BLaER1 (cell line): ENCODE results near the gene SLC41A2.

Experiments
- H3K27ac ChIP-seq: shearing (Covaris generic); formaldehyde crosslinking; 2 replicates; pipeline ENCODE4 v1.8.1; 2022
- H3K27me3 ChIP-seq: shearing (Covaris generic); formaldehyde crosslinking; 2 replicates; pipeline ENCODE4 v1.8.1; 2022
- H3K36me3 ChIP-seq: shearing (Covaris generic); formaldehyde crosslinking; 2 replicates; pipeline ENCODE4 v1.8.1; 2022
- H3K4me1 ChIP-seq: shearing (Covaris generic); formaldehyde crosslinking; 2 replicates; pipeline ENCODE4 v1.8.1; 2022
- H3K4me2 ChIP-seq: shearing (Covaris generic); formaldehyde crosslinking; 2 replicates; pipeline ENCODE4 v1.8.1; 2022
- H3K4me3 ChIP-seq: shearing (Covaris generic); formaldehyde crosslinking; 2 replicates; pipeline ENCODE4 v1.8.1; 2022
- H3K9ac ChIP-seq: shearing (Covaris generic); formaldehyde crosslinking; 2 replicates; pipeline ENCODE4 v1.8.1; 2022
- H3K9me3 ChIP-seq: shearing (Covaris generic); formaldehyde crosslinking; 2 replicates; pipeline ENCODE4 v1.8.1; 2022
- H4K20me1 ChIP-seq: shearing (Covaris generic); formaldehyde crosslinking; 2 replicates; pipeline ENCODE4 v1.8.1; 2022
- Cebpa-rat ChIP-seq: shearing (Covaris generic); IDR thresholded peaks from 2 replicates; pipeline ENCODE4 v1.8.1; 2022

SLC41A2 gene

DNA sequence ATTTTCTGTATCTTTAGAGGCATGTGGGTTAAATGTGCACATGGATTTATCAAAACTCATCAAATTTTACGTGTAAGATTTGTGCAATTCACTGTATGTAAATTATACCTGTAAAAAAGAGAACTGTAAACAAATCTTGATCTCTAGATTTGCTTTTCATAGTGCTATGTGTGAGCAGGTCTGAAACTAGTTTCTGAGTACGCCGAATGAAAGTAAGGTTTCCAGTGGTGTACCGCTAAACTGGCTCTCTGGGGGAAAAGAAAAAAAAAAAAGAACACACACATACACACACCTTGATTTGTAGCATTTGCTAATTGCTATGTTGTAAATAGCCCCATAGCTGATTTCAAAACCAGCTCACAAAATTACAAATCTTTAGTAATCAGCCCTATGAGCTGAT lies 8.6 kb upstream of the SLC41A2 start:
- no peak for TF ChIP-seq Cebpa-rat

DNA sequence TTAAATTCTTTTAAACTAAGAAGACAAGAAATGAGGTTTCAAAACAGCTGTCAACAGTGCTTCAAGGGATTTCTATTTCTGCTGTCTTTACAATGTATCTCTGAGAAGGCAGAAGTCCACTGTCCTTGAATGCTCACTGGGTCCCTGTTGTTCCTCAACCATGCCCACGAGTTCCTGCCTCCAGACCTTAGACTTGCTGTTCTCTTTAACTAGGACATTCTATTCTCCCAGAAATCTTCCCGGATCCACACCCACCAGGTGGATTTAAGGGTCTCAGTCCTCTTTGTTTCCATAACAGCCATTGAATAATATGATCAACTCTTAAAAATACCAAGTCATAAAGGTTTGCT lies 6.7 kb upstream of the SLC41A2 start:
- TF ChIP-seq Cebpa-rat = no peak

More for the DNA sequence above, 8.6 kb upstream of the SLC41A2 start:
- Histone ChIP-seq H3K36me3 (no peaks in the 10 kb centered on the region), H3K4me2 (no peak overlapping the region), H3K9me3 (no peaks in the 10 kb centered on the region), H3K27ac (no peak overlapping the region), H3K9ac (no peak overlapping the region), H3K4me1 (no peaks in the 10 kb centered on the region), H3K4me3 (no peak overlapping the region), H3K27me3 (no peaks in the 10 kb centered on the region), H4K20me1 (no peaks in the 10 kb centered on the region)

DNA sequence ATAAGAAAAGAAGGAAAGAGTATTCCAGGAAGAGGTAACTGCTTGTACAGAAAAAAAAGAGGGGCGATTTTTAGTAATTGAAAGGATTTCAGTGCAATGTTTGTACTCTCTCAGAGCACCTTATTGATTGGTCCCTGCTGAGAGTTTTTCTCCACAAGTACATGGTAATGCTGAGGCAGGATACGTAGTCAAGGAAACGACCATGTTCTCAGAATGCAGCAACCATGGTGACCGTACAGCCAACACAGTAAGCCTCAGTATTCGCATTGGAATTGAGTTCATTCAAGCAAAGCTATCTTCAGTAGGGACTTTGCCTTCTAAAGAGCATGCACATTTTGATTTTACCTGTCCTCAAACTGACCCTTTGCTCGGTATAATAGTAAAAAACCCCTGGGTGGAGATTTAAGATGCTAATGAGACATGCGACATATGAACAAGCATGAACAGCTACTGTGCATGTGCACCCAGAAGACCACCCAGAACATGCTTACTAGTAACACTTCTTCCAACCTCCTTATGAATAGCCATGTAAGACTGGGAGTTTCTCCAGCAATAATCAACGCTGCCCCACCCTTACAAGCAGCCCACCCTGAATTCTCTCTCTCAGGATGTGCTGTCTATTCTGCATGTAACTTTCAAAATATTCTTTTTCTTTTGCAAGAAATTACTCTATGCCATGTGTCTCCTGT lies 6.2 kb upstream of the SLC41A2 start:
- Histone ChIP-seq H3K36me3 (no peaks in the 10 kb centered on the region), H3K27me3 (no peaks in the 10 kb centered on the region), H3K4me3 (no peak overlapping the region), H4K20me1 (no peaks in the 10 kb centered on the region), H3K9me3 (no peaks in the 10 kb centered on the region), H3K4me2 (no peak overlapping the region), H3K9ac (no peak overlapping the region), H3K27ac (no peak overlapping the region), H3K4me1 (no peaks in the 10 kb centered on the region)
- no peak for TF ChIP-seq Cebpa-rat

More for the DNA sequence above, 6.7 kb upstream of the SLC41A2 start:
- Histone ChIP-seq H3K36me3 (no peaks in the 10 kb centered on the region), H3K9ac (no peak overlapping the region), H3K4me2 (no peak overlapping the region), H3K4me1 (no peaks in the 10 kb centered on the region), H3K4me3 (no peak overlapping the region), H3K9me3 (no peaks in the 10 kb centered on the region), H3K27me3 (no peaks in the 10 kb centered on the region), H3K27ac (no peak overlapping the region), H4K20me1 (no peaks in the 10 kb centered on the region)

DNA sequence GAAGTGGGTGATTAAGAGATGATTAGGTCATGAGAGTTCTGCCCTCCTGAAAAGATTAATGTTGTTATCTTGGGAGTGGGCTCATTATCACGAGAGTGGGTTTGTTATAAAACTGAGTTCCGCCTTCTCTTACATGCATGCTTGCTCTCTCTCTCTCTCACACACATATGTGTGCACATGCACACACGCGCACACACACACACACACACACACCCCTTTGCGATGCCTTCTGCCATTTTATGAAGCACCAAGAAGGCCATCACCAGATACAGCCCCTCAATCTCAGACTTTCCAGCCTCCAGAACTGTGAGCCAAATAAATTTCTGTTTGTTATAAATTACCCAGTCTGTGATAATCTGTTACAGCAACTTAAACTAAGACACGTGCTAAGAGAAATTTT lies 5.7 kb upstream of the SLC41A2 start:
- H3K4me3 ChIP-seq = no peak overlapping the region
- TF ChIP-seq Cebpa-rat = no peak
- no peak overlapping the region for H3K9ac ChIP-seq
- H3K4me1 ChIP-seq = peaks cover 4% of the 10 kb centered on the region
- H3K36me3 ChIP-seq = no peaks in the 10 kb centered on the region
- H3K27ac ChIP-seq = no peak overlapping the region
- no peaks in the 10 kb centered on the region for H3K9me3 ChIP-seq
- H4K20me1 ChIP-seq = no peaks in the 10 kb centered on the region
- H3K27me3 ChIP-seq = no peaks in the 10 kb centered on the region
- H3K4me2 ChIP-seq = no peak overlapping the region

DNA sequence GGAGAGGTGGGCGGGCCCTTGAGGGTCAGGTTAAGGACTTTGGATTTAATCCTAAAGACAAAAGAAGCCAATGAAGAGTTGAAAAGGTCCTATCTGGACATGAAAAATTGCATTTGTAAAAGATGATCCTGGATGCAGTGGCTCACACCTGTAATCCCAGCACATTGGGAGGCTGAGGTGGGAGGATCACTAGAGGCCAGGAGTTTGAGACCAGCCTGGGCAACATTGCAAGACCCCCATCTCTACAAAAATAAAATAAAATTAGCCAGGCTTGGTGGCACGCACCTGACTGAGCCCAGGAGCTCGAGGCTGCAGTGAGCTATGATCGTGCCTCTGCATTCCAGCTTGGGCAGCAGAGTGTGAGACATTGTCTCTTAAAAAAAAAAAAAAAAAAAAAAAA lies 2.4 kb upstream of the SLC41A2 start:
- Histone ChIP-seq H3K4me3 (no peak overlapping the region), H4K20me1 (no peaks in the 10 kb centered on the region), H3K36me3 (no peaks in the 10 kb centered on the region), H3K27ac (no peak overlapping the region), H3K4me2 (no peak overlapping the region), H3K4me1 (peaks cover 14% of the 10 kb centered on the region), H3K9me3 (no peaks in the 10 kb centered on the region), H3K9ac (no peak overlapping the region), H3K27me3 (peaks cover 16% of the 10 kb centered on the region)
- no peak for TF ChIP-seq Cebpa-rat

DNA sequence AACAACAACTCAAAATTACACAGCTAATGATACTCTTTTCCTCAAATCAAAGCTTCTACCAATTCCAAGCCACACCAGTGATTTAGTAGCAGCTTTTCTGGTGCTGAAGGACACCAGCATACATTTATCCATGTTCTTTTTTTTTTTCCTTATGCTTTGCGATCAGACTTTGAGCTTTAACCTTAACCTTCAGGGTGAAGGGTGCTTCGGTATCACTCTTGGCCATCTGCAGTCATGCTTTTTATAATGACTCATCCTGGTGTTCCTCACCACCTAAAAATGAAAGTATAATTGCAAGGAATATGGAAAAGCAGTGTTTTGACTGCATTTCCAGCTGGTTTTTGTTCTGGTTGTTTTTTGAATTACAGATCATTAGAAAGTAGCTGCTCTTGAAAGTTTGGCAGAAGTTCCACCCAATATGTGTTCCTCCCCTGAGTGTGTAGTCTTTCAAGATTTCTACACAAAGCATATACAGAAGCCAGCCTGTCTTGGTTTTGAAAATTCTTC lies 1.3 kb upstream of the SLC41A2 start:
- no peak for TF ChIP-seq Cebpa-rat
- H3K4me1 ChIP-seq = peaks cover 14% of the 10 kb centered on the region
- no peaks in the 10 kb centered on the region for H4K20me1 ChIP-seq
- H3K4me3 ChIP-seq = no peak overlapping the region
- H3K4me2 ChIP-seq = no peak overlapping the region
- no peaks in the 10 kb centered on the region for H3K9me3 ChIP-seq
- H3K36me3 ChIP-seq = no peaks in the 10 kb centered on the region
- H3K27me3 ChIP-seq = peaks cover 19% of the 10 kb centered on the region
- no peak overlapping the region for H3K9ac ChIP-seq
- no peak overlapping the region for H3K27ac ChIP-seq

DNA sequence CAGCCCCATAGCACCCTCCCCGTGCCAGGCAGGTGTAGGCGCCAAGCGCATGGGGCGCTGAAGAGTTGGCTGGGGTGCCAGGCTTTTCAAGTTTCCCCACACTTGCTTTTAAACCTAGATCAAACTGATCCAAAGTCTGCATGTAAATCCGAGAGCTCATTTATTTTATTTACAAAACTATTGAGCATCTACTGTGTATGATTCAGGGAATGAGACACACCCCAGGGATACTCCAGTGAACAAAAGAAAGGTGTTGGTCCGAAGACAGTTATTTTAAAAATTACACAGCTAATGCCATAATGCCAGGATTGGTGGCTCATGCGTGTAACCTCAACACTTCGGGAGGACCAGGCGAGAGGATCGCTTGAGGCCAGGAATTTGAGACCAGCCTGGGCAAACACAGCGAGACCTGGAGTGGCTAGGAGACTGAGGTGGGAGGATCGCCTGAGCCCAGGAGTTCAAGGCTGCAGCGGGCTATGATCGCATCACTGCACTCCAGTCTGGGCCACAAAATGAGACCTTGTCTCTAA lies 780 bp upstream of the SLC41A2 start:
- Histone ChIP-seq H3K36me3 (no peaks in the 10 kb centered on the region), H3K9me3 (no peaks in the 10 kb centered on the region), H3K4me1 (peaks cover 14% of the 10 kb centered on the region), H3K9ac (peak overlapping the region; percentile 72; the same call in 1 of the 2 replicates), H3K27ac (no peak overlapping the region), H4K20me1 (no peaks in the 10 kb centered on the region), H3K27me3 (peaks cover 19% of the 10 kb centered on the region), H3K4me2 (peak overlapping the region; percentile 96), H3K4me3 (peak overlapping the region; percentile 79)
- no peak for TF ChIP-seq Cebpa-rat

GRCh38 chr12:104957719-104958000 lies 430 bp downstream of the SLC41A2 start:
- Histone ChIP-seq H3K4me1 (peaks cover 14% of the 10 kb centered on the region), H3K27me3 (peaks cover 19% of the 10 kb centered on the region), H3K4me3 (peak overlapping the region; percentile 79), H3K36me3 (no peaks in the 10 kb centered on the region), H3K9me3 (no peaks in the 10 kb centered on the region), H4K20me1 (no peaks in the 10 kb centered on the region), H3K27ac (no peak overlapping the region), H3K9ac (peak overlapping the region; percentile 72), H3K4me2 (peak overlapping the region; percentile 96)
- TF ChIP-seq Cebpa-rat = no peak

DNA sequence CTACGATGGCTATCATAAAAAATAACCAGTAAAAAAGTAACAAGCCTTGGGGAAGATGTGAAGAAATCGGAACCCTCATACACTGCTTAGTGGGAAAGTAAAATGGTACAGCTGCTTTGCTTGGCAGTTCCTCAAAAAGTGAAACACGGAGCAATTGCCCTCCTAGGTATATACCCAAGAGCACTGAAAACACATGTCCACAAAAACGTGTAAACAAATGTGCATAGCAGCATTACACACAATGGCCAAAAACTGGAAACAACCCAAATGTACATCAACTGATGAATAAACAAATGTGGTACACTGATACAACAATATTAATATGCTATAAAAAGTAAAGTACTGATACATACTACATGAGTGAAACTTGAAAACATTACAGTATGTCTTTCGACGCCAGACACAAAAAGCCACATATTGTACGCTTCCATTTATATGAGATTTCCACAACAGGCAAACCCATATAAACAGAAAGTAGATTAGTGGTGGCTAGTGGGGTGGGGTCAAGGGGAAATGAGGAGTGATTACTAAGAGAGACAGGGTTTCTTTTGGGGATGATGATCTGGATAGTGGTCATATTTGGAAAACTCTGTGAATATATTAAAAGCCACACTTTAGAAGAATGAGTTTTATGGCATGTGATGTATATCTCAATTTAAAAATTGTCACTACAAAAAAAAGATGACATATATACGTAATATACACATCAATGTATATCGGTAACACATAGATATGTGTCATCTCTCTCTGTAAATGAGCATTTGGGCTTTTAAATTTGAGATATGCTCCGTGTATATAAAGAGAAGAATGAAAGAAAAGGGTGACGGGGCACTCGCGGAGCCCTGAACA lies 996 bp downstream of the SLC41A2 start:
- Histone ChIP-seq H3K4me3 (peak overlapping the region; percentile 79), H3K27ac (no peak overlapping the region), H4K20me1 (no peaks in the 10 kb centered on the region), H3K9ac (no peak overlapping the region), H3K27me3 (peaks cover 19% of the 10 kb centered on the region), H3K9me3 (no peaks in the 10 kb centered on the region), H3K4me2 (peak overlapping the region; percentile 96), H3K4me1 (peaks cover 14% of the 10 kb centered on the region), H3K36me3 (no peaks in the 10 kb centered on the region)
- TF ChIP-seq Cebpa-rat = no peak

- Histone ChIP-seq H3K4me3 (no peak overlapping the region), H3K4me2 (no peak overlapping the region), H3K27ac (no peak overlapping the region), H3K36me3 (no peaks in the 10 kb centered on the region), H3K9ac (no peak overlapping the region), H4K20me1 (no peaks in the 10 kb centered on the region), H3K4me1 (peaks cover 14% of the 10 kb centered on the region), H3K27me3 (peaks cover 19% of the 10 kb centered on the region), H3K9me3 (no peaks in the 10 kb centered on the region)
- no peak for TF ChIP-seq Cebpa-rat
Measured at GRCh38 chr12:104955703-104956102, 2.4 kb downstream of the SLC41A2 start.
